CD4-positive, CD25-positive, alpha-beta regulatory T cell (primary cell): ENCODE data around the gene MYBL2. TPM values are rescaled to one million over a fixed set of nuclear protein-coding genes. Genes with fewer than 3 reads are reported as not detected.
"Not testable (repeated sequence)": the region's sequence is repeated elsewhere in the genome, so short reads cannot be mapped to it uniquely, and the experiment has no call there.

ENCODE experiments used
- ATAC-seq, 2 donors: fragments of 150-1000 bp; cut with Tn5 transposase; one replicate each; pipeline ENCODE4 v1.10.0; 2021; ENCODE audit warnings: low read depth in 2 of 2, moderate number of reproducible peaks in 2 of 2, moderate library complexity in 1 of 2
- DNase-seq, 3 donors: peaks; one replicate each; pipeline versions ENCODE4 v3.0.0 to v3.0.0-alpha.2; 2012 to 2022; ENCODE audit warnings: mixed read lengths in 1 of 3
- H3K27ac ChIP-seq: one replicate; pipeline ENCODE4 v1.7.0; 2013; ENCODE audit warnings: mild to moderate bottlenecking, low read length; ENCODE audit not compliant: insufficient read depth, poor library complexity, severe bottlenecking
- H3K27me3 ChIP-seq: one replicate; pipeline ENCODE4 v1.7.0; 2013; ENCODE audit warnings: low read length; ENCODE audit not compliant: control insufficient read depth, insufficient read depth
- H3K36me3 ChIP-seq: one replicate; pipeline ENCODE4 v1.7.0; 2013; ENCODE audit warnings: mild to moderate bottlenecking, low read length, moderate library complexity; ENCODE audit not compliant: control insufficient read depth, insufficient read depth
- H3K4me1 ChIP-seq: 2 replicates; pipeline ENCODE4 v1.7.0; 2013; ENCODE audit warnings: mild to moderate bottlenecking, low read length; ENCODE audit not compliant: insufficient read depth, control insufficient read depth, poor library complexity, severe bottlenecking
- H3K4me3 ChIP-seq: one replicate; pipeline ENCODE4 v1.7.0; 2013; ENCODE audit warnings: low read depth, mild to moderate bottlenecking, low read length, moderate library complexity
- H3K9me3 ChIP-seq, 2 experiments: 1 replicate in 1 of 2; 2 replicates in 1 of 2; pipeline ENCODE4 v1.7.0; 2013; ENCODE audit warnings: low read length in 2 of 2, mild to moderate bottlenecking in 1 of 2, moderate library complexity in 1 of 2; ENCODE audit not compliant: control insufficient read depth in 2 of 2
- H3K27ac Mint-ChIP-seq, 3 donors: one replicate each; pipeline ENCODE4 v1.8.0; 2020 to 2022; ENCODE audit warnings: mild to moderate bottlenecking in 3 of 3, mixed read lengths in 3 of 3, moderate library complexity in 2 of 3
- H3K27me3 Mint-ChIP-seq: one replicate; pipeline ENCODE4 v1.8.0; 2022; ENCODE audit warnings: mild to moderate bottlenecking, mixed read lengths
- H3K36me3 Mint-ChIP-seq: one replicate; pipeline ENCODE4 v1.8.0; 2020; ENCODE audit warnings: mixed read lengths
- H3K4me1 Mint-ChIP-seq, 4 donors: one replicate each; pipeline ENCODE4 v1.8.0; 2020 to 2022; ENCODE audit warnings: mixed read lengths in 4 of 4, mild to moderate bottlenecking in 1 of 4
- H3K4me3 Mint-ChIP-seq, 4 donors: one replicate each; pipeline ENCODE4 v1.8.0; 2020 to 2022; ENCODE audit warnings: mild to moderate bottlenecking in 4 of 4, mixed read lengths in 4 of 4, moderate library complexity in 3 of 4
- H3K9me3 Mint-ChIP-seq, 7 donors: one replicate each; pipeline ENCODE4 v1.8.0; 2020 to 2022; ENCODE audit warnings: mixed read lengths in 7 of 7, mild to moderate bottlenecking in 3 of 7, moderate library complexity in 2 of 7
- polyA plus RNA-seq, 4 donors: library from polyadenylated mRNA; unstranded; fragments of 300-500 nt; fragmentation: Illumina TruSeq; gene quantifications; one replicate each; pipeline ENCODE4 v1.2.3, GENCODE V29; 2021
- total RNA-seq: library from RNA; stranded (reverse); gene quantifications from one replicate; pipeline ENCODE4 v1.2.3, GENCODE V29; 2022

The MYBL2 gene
- total RNA-seq (2.7 TPM), polyA plus RNA-seq (1 to 10 TPM; 1.6 to 4.3 (median 3.2) TPM)

DNA sequence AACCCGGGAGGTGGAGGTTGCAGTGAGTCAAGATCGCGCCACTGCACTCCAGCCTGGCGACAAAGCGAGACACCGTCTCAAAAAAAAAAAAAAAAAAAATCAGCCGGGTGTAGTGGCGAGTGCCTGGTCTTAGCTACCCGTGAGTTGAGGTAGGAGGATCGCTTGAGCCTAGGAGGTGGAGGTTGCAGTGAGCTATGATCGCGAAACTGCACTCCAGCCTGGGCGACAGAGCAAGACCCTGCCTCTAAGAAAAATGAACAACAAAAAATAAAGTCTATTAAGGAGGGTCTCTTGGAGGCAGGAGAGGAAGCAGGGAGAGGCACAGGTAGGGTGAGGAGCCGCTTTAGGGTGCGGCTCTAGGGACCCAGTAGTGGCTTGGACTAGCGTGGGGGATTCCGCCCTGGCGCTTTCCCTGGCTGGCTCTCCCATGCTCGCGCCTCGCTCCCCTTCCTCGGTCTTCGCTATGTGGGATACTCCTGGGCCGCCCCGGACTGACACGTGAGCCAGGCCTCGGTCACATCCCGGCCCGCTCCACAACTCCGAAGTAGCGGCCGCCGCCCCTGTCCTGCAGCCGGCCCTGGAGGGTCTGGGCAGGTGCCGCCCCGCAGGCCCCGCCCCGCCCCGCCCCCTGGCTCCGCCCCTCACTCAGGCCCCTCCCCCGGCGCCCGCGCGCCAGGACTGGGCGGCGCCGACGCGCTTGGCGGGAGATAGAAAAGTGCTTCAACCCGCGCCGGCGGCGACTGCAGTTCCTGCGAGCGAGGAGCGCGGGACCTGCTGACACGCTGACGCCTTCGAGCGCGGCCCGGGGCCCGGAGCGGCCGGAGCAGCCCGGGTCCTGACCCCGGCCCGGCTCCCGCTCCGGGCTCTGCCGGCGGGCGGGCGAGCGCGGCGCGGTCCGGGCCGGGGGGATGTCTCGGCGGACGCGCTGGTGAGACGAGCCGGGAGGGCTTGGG lies at the start of gene MYBL2:
Gene MYBL2, plus strand, starts transcription at position 739 of the 953 bp plus-strand sequence. Its CDS starts 170 bp downstream, at position 909.
- Mint-ChIP-seq H3K4me3 (peak within 1 kb of the TSS; percentile 61 to 90 (median 76)), H3K9me3 (peaks cover 0 to 2% (median 0%) of the 10 kb centered on the region in 7 donors), H3K4me1 (peaks cover 0 to 14% (median 5%) of the 10 kb centered on the region in 4 donors), H3K27me3 (peaks cover 18% of the 10 kb centered on the region), H3K27ac (no peak within 1 kb of the TSS), H3K36me3 (no peaks in the 10 kb centered on the region)
- Histone ChIP-seq H3K4me1 (peaks cover 12% of the 10 kb centered on the region), H3K27me3 (no peaks in the 10 kb centered on the region), H3K9me3 (no peaks in the 10 kb centered on the region), H3K36me3 (no peaks in the 10 kb centered on the region), H3K27ac (no peak within 1 kb of the TSS), H3K4me3 (peak within 1 kb of the TSS; percentile 62)
- DNase-seq: peak; percentile 65 to 80 (median 74)
- peak; percentile 93 to 95 for ATAC-seq

DNA sequence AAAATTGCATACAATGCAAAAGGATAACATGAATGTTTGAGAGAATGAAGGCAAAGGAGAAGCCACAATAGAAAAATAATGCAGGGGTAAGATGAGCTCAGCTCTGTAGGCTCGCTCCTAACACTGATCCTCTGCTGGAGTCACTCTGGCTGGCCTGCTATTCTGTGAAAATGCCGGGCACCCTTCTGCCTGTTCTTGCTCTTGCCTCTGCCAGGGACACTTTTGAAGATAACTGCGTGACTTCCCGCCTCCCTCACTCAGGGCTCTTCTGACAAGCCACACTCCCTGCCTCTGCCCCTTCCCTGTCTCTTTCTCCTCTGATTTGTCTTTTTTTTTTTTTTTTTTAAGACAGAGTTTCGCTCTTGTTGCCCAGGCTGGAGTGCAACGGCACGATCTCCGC lies 35.3 kb upstream of the MYBL2 start:
- Histone ChIP-seq H3K4me3 (no peak overlapping the region), H3K36me3 (peaks cover 3% of the 10 kb centered on the region), H3K9me3 (no peaks in the 10 kb centered on the region), H3K4me1 (no peaks in the 10 kb centered on the region), H3K27ac (no peak overlapping the region), H3K27me3 (no peaks in the 10 kb centered on the region)
- peaks cover 35% of the 10 kb centered on the region for H3K36me3 Mint-ChIP-seq
- DNase-seq (no peak), ATAC-seq (no peak)
- peaks cover 0 to 2% (median 0%) of the 10 kb centered on the region in 7 donors for H3K9me3 Mint-ChIP-seq
- no peaks in the 10 kb centered on the region for H3K27me3 Mint-ChIP-seq
- H3K4me3 Mint-ChIP-seq: no peak overlapping the region
- no peaks in the 10 kb centered on the region for H3K4me1 Mint-ChIP-seq
- peak overlapping the region in 1 of 3 donors; percentile 77 for H3K27ac Mint-ChIP-seq

- ATAC-seq (no peak), DNase-seq (no peak)
- Mint-ChIP-seq H3K4me3 (no peak overlapping the region), H3K36me3 (peaks cover 38% of the 10 kb centered on the region), H3K9me3 (peaks cover 0 to 2% (median 0%) of the 10 kb centered on the region in 7 donors), H3K27ac (no peak overlapping the region), H3K4me1 (no peaks in the 10 kb centered on the region), H3K27me3 (no peaks in the 10 kb centered on the region)
- H3K27me3 ChIP-seq: no peaks in the 10 kb centered on the region
- no peak overlapping the region for H3K27ac ChIP-seq
- H3K36me3 ChIP-seq: peaks cover 12% of the 10 kb centered on the region
- H3K4me3 ChIP-seq: no peak overlapping the region
- H3K9me3 ChIP-seq: no peaks in the 10 kb centered on the region
- no peaks in the 10 kb centered on the region for H3K4me1 ChIP-seq
Measured at GRCh38 chr20:43636429-43636828, 30.5 kb upstream of the MYBL2 start.

DNA sequence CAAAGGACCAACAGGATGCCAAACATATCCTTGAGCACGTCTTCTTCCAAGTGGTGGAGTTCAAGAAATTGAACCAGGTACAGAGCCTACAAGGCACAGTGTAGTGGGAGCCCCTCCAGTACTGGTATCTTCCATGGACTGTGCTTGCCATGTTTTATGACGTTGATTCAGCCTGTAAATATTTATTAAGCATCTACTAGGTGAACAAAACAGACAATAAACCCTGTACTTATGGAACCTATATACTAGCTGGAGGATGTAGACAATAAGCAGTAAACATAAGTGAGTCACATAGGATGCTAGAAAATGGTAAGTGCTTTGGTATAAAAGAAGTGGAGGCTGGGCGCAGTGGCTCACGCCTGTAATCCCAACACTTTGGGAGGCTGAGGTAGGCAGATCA lies 24.4 kb upstream of the MYBL2 start:
- DNase-seq (no peak), ATAC-seq (no peak)
- Histone ChIP-seq H3K27ac (no peak overlapping the region), H3K4me1 (no peaks in the 10 kb centered on the region), H3K27me3 (no peaks in the 10 kb centered on the region), H3K4me3 (no peak overlapping the region), H3K9me3 (no peaks in the 10 kb centered on the region), H3K36me3 (peaks cover 19% of the 10 kb centered on the region)
- Mint-ChIP-seq H3K4me1 (no peaks in the 10 kb centered on the region), H3K9me3 (no peaks in the 10 kb centered on the region), H3K27ac (no peak overlapping the region), H3K27me3 (no peaks in the 10 kb centered on the region), H3K4me3 (no peak overlapping the region), H3K36me3 (peaks cover 31% of the 10 kb centered on the region)

- no peak overlapping the region for H3K4me3 Mint-ChIP-seq
- peaks cover 12% of the 10 kb centered on the region for H3K36me3 Mint-ChIP-seq
- peaks cover 9% of the 10 kb centered on the region for H3K36me3 ChIP-seq
- H3K4me1 Mint-ChIP-seq: peaks cover 0 to under 1% (median 0%) of the 10 kb centered on the region in 4 donors
- H3K27ac Mint-ChIP-seq: no peak overlapping the region
- no peak for DNase-seq
- H3K9me3 Mint-ChIP-seq: no peaks in the 10 kb centered on the region
- H3K27ac ChIP-seq: no peak overlapping the region
- H3K4me3 ChIP-seq: no peak overlapping the region
- no peaks in the 10 kb centered on the region for H3K4me1 ChIP-seq
- no peaks in the 10 kb centered on the region for H3K9me3 ChIP-seq
- H3K27me3 ChIP-seq: no peaks in the 10 kb centered on the region
- no peak for ATAC-seq
- no peaks in the 10 kb centered on the region for H3K27me3 Mint-ChIP-seq
Measured at GRCh38 chr20:43650997-43651525, 15.9 kb upstream of the MYBL2 start.

DNA sequence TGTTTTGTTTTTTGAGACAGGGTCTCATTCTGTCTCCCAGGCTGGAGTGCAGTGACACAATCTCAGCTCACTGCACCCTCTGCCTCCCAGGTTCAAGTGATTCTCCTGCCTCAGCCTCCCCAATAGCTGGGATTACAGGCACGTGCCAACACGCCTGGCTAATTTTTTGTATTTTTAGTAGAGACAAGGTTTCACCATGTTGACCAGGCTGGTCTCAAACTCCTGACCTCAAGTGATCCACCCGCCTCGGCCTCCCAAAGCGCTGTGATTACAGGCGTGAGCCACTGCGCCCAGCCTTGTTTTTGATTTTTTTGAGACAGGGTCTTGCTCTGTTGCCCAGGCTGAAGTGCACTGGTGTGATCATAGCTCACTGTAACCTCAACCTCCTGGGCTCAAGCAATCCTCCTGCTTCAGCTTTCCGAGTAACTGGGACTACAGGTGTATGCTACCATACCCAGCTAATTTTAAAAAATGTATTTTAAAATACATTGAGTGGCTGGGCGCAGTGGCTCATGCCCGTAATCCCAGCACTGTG lies 15.2 kb upstream of the MYBL2 start:
- H3K27me3 Mint-ChIP-seq, DNase-seq, H3K4me3 ChIP-seq, H3K4me1 Mint-ChIP-seq, ATAC-seq, H3K27me3 ChIP-seq, H3K9me3 ChIP-seq, H3K4me1 ChIP-seq, H3K9me3 Mint-ChIP-seq, H3K27ac Mint-ChIP-seq, H3K36me3 Mint-ChIP-seq, H3K36me3 ChIP-seq, H3K4me3 Mint-ChIP-seq, H3K27ac ChIP-seq: not testable (repeated sequence)

- H3K36me3 Mint-ChIP-seq: no peaks in the 10 kb centered on the region
- H3K4me1 Mint-ChIP-seq: peaks cover 0 to 18% (median 4%) of the 10 kb centered on the region in 4 donors
- H3K4me3 ChIP-seq: no peak overlapping the region
- no peaks in the 10 kb centered on the region for H3K27me3 ChIP-seq
- H3K9me3 Mint-ChIP-seq: no peaks in the 10 kb centered on the region
- no peak for DNase-seq
- H3K9me3 ChIP-seq: no peaks in the 10 kb centered on the region
- peak overlapping the region in 1 of 4 donors; percentile 60 for H3K4me3 Mint-ChIP-seq
- H3K36me3 ChIP-seq: no peaks in the 10 kb centered on the region
- H3K27me3 Mint-ChIP-seq: no peaks in the 10 kb centered on the region
- no peak for ATAC-seq
- H3K27ac ChIP-seq: no peak overlapping the region
- H3K27ac Mint-ChIP-seq: no peak overlapping the region
- H3K4me1 ChIP-seq: peaks cover 16% of the 10 kb centered on the region
Measured at GRCh38 chr20:43653966-43654365, 12.9 kb upstream of the MYBL2 start.
